Stimulated activated CD4-positive, alpha-beta T cell treated with anti-CD3 and anti-CD28 coated beads, Interleukin-4, amount 100 ng/mL, for 1 hour (primary cell): ENCODE results near the gene C9.
"Not testable (repeated sequence)": the region's sequence is repeated elsewhere in the genome, so short reads cannot be mapped to it uniquely, and the experiment has no call there.

Source experiments
- DNase-seq: peaks from one replicate; pipeline ENCODE4 v3.0.0-alpha.2; 2020

The C9 gene

DNA sequence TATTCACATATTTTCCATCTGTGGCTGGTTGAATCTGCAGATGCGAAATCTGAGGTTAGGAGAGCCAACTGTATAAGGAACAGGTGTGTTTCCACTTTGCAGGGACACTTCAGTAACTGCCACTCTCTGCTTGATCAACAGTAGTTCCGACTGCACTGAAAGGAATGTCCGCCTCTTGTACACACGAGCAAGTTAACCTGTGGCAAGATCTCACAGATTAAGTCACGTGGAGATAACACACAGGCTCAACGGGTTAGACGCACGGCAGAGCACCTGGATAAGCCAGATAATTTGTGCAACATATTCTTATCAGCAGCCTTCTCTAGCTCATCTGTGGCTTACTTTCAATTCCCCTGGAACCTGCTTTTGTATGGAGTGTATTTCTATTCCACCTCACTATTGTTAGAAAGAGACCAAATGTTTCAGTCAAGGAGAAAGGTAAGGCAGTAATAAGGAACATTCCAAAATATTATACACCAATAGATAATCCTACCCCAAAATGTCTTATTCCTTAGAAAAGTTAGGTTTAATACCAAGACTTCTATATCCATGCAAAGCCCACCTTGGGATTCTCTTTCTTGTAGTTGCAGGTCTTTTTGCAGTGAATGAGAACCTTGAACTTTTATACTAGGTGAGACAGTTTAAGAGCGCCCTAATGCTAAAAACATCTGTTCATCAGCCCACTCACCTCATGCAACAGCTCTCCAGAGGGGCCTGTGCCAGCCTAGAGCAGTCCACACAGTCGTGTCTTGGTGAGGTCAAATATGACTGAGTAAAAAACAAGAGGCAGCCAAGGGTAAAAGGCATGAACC, 6.5 kb upstream of the C9 start:
- no peak for DNase-seq

DNA sequence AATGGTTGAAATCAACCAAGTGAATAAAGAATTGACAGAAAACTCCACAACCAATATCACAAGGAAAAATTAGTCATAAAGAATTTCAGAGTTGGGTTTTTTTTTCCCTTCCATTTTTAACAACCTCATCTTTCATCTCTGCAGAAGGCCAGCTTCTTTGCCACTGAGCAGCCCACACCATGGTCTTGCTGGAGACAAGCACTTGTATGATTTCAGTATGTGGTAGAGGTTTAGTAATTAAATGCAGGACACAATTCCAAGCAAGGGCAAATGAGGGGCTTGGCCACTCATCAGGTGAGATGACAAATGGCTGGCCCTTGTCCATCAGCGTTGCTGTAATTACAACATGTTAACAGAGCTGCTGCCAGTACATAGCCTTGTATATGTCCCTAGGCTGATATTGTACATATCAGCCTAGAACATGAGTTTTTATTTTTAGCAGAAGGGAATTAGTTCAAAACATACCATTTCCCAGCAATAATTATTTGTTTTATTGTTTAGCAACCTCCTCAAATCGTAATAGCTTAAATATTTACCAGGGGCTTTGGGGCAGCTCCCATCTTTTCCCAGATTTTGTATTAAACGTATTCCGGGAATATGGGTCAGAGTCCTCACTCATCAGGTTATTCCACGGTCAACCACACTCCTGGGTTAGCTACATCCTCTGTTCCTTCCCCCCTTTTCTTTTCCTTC, 5.0 kb upstream of the C9 start:
- DNase-seq, result no peak

DNA sequence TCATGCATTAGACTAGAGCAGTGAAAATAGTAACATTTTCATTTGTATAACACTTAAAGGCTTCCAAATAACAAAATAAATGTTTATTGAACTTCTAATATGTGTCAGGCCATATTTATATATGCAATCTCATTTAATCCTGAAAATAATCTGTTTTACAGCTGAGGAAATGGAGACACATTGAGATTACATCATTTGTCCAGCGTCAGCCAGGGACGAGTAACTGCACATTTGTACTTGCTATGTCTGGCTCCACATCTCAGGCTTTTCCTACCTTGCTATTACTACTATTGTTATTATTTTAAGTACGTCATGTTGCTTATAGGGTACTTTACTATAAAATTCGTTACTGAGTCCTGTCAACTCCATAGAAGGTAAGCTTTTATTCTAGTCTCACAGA, 3.8 kb upstream of the C9 start:
- no peak for DNase-seq

- DNase-seq, result no peak
These were observed 3.4 kb upstream of the C9 start for GRCh38 chr5:39367711-39368110.

GRCh38 chr5:39363217-39363616, 1.1 kb downstream of the C9 start:
- no peak for DNase-seq

- no peak for DNase-seq
These were observed 1.6 kb downstream of the C9 start for GRCh38 chr5:39362646-39363045.

GRCh38 chr5:39361306-39361705, 3.0 kb downstream of the C9 start:
- no peak for DNase-seq

DNA sequence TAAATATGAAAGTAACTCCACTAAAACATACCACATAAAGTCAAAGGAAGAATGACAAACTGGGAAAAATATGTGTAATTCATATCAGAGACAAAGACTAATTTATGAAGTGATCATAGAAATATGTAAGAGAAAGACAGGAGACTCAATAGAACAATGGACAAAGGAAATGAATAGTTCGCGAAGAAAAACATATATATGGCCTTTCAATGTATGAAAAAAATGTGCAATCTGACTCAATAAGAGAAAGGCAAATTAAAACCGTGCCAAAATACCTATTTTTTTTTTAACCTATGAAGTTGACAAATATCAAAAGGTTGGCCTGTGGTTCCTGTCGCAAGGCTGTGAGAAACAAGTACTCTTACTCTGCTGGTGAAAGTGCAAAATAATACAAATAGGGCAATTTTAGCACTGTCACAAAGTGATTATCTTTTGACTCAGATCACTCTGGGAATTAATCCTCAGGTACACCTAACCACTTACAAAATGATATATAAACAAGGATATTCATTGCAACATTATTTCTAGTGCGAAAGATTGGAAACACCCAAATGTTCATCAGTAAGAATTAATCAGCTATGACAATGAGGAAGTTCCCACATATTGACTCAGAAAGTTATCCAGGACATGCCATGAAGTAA, 3.7 kb downstream of the C9 start:
- no peak for DNase-seq

DNA sequence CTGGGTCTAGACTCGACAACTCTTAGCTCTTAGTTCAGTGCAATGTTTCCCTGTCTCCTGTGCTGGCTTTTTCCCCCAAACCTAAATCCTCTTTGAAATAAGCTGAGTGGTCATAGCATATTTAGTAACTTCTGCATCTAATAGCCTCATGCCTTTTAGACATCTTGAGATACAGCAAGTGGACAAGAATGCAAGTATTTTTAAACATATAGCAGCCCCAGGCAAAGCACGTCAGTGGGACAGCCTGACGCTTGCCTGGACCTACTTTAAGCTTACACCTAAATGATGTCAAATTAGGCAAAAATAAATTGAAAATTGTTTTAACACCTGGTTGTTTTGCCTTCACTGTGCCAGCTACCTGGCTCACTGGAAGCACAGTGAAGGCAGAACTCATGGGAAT, 8.0 kb downstream of the C9 start:
- no peak for DNase-seq

DNA sequence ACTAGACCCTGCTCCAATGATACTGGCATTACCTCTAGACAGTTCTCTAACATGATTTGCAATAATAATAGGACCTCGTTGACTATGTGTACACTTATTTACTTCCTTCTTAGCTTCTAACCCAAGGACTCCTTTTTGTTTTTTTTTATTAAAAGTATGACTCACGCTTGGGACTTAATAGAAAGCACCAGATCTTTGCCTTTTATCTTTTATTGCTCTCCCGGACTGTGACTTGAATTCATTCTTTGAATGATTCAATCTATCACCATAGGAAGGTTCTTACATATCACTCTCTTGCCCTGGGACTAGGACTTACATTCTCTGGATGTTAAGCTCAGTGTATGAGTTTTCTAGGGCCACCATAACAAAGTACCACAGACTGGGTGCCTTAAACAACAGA, 9.0 kb downstream of the C9 start:
- no peak for DNase-seq

DNA sequence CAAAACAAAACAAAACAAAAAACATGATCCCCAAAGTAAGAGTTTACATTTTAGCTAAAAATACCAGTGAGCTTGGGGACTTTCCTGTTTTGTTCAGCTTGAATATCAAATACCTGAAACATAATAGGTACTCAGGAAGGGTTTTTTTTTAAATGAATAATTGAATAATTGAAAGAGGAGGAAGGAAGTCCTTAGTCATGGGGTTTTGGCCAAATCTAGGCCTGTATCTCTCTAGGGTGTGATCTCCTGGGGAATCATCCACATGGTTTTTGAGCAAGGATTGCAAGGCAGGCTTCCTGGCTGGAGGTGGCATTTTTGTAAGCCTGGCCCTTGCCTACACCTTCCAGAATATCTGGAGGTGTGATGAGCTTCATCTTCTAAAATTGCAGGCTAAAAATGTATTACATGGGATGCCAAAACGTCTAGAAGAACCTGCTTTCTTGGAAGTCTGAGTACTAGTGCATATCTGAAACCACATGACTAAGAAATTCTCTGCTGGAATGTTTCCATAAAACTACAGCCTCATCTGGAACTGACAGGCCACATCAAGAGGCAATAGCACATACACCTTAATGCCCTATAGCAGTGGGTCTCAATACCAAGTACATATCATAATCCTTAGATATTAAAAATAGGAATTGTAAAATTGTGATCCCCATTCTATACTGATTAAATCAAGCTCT, 10.4 kb downstream of the C9 start:
- no peak for DNase-seq

- no peak for DNase-seq
These were observed 11.3 kb downstream of the C9 start for GRCh38 chr5:39352951-39353350.

DNA sequence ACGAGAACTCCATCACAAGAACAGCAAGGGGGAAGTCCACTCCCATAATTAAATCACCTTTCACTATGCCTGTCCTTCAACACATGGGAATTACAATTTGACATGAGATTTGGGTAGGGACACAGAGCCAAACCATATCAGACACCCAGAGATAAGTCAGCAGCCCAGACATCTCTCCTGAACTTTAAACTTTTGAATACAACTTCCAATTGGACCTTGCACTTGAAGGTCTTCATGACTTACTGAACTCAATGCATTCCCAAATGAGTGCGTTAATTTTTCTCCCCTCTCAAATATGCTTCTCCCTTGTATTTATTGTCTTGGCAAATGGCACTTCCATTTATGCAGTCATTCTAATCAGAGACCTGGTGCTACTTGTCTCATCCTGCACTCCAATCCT, 12.1 kb downstream of the C9 start:
- no peak for DNase-seq

DNA sequence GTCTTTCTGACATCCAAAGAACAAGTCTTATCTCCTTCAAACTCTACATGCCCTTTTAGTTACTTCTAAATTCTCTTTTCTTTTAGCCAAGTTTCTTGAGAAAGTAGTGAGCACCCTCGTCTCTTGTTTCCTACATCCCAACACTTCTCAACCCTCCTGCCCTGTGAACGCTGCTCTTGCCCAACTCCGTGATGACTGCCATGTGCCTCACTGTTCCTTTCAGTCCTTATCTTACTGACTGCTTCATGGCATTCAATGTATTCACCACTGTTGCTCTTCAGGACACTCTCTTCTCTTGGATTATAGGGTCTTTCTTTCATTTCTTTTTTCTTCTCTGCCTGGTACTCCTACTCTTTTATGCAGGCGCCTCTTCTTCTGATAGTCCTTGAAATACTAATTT, 14.8 kb downstream of the C9 start:
- no peak for DNase-seq

DNA sequence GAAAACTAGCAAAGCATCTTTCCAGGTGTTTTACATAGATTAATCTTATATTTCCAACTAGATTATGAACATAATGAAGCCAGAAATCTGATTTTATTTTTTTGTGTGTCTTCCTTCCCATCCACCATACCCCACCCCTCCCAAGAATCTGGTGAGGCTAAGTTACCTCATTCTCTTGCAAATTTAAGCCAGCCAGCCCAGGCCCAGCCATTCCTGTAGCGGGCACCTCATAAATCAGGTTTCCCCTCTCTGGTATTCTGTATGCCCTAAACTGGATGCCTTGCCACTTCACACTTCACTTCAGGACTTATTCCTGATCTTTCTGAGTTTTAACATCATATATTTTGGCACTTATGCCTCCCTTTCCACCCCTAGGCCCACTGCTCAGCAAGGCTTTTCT, 21.8 kb downstream of the C9 start:
- no peak for DNase-seq

GRCh38 chr5:39341896-39342295, 22.4 kb downstream of the C9 start:
- DNase-seq, result no peak

- no peak for DNase-seq
These were observed 23.8 kb downstream of the C9 start for GRCh38 chr5:39340506-39340905.

DNA sequence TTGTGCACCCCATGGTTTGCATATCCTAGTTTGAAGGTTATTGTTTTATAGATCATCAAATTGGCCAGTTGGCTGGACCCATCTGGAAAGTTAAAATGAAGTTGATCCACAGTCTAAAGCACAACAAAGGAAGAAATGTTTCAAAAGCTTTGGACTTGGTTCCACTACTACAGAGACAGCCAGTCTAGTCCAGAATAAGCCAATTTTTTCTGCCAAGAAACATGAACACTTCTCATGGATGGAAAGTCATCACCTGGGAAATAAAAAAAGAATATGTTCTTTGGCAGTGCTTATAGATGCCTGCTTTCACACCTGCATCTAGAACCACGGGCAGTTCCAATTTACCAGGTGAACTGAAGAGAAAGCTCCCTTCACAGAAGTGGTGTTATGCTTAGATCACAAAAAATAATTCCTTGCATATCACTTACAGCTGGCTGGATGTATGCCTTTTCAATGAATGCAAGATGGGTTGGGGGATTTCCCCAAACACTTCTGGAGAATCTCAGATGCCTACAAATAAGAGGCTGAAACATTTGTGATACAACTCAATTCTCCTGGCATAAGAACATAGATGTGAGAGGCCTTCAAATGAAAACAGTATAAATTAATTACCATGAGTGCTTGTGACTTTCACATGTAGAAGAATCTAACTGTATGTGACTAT, 26.9 kb downstream of the C9 start:
- DNase-seq, result no peak

DNA sequence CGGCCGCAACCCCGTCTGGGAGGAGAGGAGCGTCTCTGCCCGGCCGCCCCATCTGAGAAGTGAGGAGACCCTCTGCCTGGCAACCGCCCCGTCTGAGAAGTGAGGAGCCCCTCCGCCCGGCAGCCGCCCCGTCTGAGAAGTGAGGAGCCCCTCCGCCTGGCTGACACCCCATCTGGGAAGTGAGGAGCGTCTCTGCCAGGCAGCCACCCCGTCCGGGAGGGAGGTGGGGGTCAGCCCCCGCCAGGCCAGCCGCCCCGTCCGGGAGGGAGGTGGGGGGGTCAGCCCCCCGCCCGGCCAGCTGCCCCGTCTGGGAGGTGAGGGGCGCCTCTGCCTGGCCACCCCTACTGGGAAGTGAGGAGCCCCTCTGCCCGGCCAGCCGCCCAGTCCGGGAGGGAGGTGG, 30.0 kb downstream of the C9 start:
- not testable (repeated sequence) for DNase-seq

- DNase-seq, result no peak
These were observed 31.2 kb downstream of the C9 start for GRCh38 chr5:39333104-39333503.

- DNase-seq, result no peak
These were observed 32.4 kb downstream of the C9 start for GRCh38 chr5:39331861-39332381.

DNA sequence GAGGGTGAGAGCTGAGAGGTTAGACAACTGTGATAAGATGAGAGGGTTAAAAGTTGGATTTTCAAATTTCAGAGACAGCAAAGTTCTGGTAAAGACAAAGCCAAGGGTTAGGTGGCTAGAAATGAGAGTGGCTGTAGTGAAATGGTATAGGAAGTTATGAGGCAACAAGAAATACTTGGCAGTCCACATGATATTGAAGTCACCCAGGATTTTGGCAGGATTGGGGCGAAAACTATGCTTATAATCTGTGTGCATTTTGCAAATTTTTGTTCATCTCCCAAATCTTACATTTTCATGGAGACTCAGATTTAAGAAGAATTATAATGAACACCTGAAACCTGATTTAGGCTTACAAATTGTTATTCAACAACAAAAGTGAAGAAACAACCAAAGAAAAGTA, 35.6 kb downstream of the C9 start:
- no peak for DNase-seq

GRCh38 chr5:39323542-39323941, 40.8 kb downstream of the C9 start:
- no peak for DNase-seq
